CD4-positive, alpha-beta T cell (primary cell): ENCODE results near the gene PDLIM3. TPM values are rescaled to one million over a fixed set of nuclear protein-coding genes. Genes with fewer than 3 reads are reported as not detected.

Experiments used
- ATAC-seq: fragments of 200-7000 bp; cut with Tn5 transposase; one replicate; pipeline ENCODE4 v1.10.0; 2022; ENCODE audit warnings: mild to moderate bottlenecking; ENCODE audit not compliant: poor library complexity
- CTCF ChIA-PET: fragments of 350-600 bp; sonication (Branson Sonifier 250); formaldehyde crosslinking; loops from one replicate; lab custom pipeline; 2021; ENCODE audit warnings: antibody characterized with exemption, inconsistent platforms; lab: Charles Lee
- POLR2A ChIA-PET: fragments of 350-600 bp; sonication (Branson Sonifier 250); formaldehyde crosslinking; loops from one replicate; lab custom pipeline; 2021; ENCODE audit warnings: antibody characterized with exemption, inconsistent platforms; lab: Charles Lee
- DNase-seq, 14 experiments: peaks; one replicate each; pipeline ENCODE4 v3.0.0-alpha.2; 2013 to 2020; ENCODE audit warnings: mixed read lengths in 2 of 14
- H3K27ac ChIP-seq, 2 donors: one replicate each; pipeline versions ENCODE4 v1.5.1 to v1.7.0; 2013; ENCODE audit warnings: low read length in 2 of 2, low read depth in 1 of 2, mild to moderate bottlenecking in 1 of 2
- H3K27me3 ChIP-seq, 2 experiments: 1 replicate in 1 of 2; 2 replicates in 1 of 2; pipeline versions ENCODE4 v1.6.1 to v1.7.0; 2013; ENCODE audit warnings: low read length in 2 of 2, control low read depth in 1 of 2, mild to moderate bottlenecking in 1 of 2, moderate library complexity in 1 of 2; ENCODE audit not compliant: insufficient read depth in 2 of 2, control insufficient read depth in 1 of 2
- H3K36me3 ChIP-seq: one replicate; pipeline ENCODE4 v1.6.1; 2013; ENCODE audit warnings: low read length, control low read depth; ENCODE audit not compliant: insufficient read depth
- H3K4me1 ChIP-seq: one replicate; pipeline ENCODE4 v1.6.1; 2013; ENCODE audit warnings: low read length, control low read depth; ENCODE audit not compliant: insufficient read depth
- H3K4me3 ChIP-seq: one replicate; pipeline ENCODE4 v1.5.1; 2013; ENCODE audit warnings: mild to moderate bottlenecking, low read length, moderate library complexity
- H3K9me3 ChIP-seq, 2 experiments: 1 replicate in 1 of 2; 2 replicates in 1 of 2; pipeline versions ENCODE4 v1.6.1 to v1.7.0; 2013; ENCODE audit warnings: low read length in 2 of 2, mild to moderate bottlenecking in 2 of 2, control low read depth in 1 of 2, moderate library complexity in 1 of 2; ENCODE audit not compliant: control insufficient read depth in 1 of 2, insufficient read depth in 1 of 2
- H3K27ac Mint-ChIP-seq: one replicate; pipeline ENCODE4 v1.8.0; 2020; ENCODE audit warnings: mixed read lengths
- H3K27me3 Mint-ChIP-seq: one replicate; pipeline ENCODE4 v1.8.0; 2021; ENCODE audit warnings: mixed read lengths
- H3K36me3 Mint-ChIP-seq: one replicate; pipeline ENCODE4 v1.8.0; 2021; ENCODE audit warnings: low read depth, mixed read lengths
- H3K4me1 Mint-ChIP-seq: one replicate; pipeline ENCODE4 v1.8.0; 2021; ENCODE audit warnings: low read depth, mixed read lengths
- H3K4me3 Mint-ChIP-seq: one replicate; pipeline ENCODE4 v1.8.0; 2020; ENCODE audit warnings: mild to moderate bottlenecking, mixed read lengths
- H3K9me3 Mint-ChIP-seq: one replicate; pipeline ENCODE4 v1.8.0; 2020; ENCODE audit warnings: mixed read lengths
- intact Hi-C, 2 experiments: fragments of 100-400 bp; cut with DNase I in 1 of 2; cut with micrococcal nuclease in 1 of 2; formaldehyde crosslinking; loops; one replicate each; pipeline versions ENCODE4 v1.15.1 to v1.9.0; 2023 to 2025; cut with DNase I, micrococcal nuclease
- total RNA-seq, 174 experiments: library from RNA in 2 of 174; stranded (reverse) in 2 of 174; gene quantifications; one replicate each; pipeline ENCODE4 v1.2.3 and lab custom pipeline; 2021 to 2026
- TF ChIP-seq, protein P1 (sequence below): fragments of 200-600 bp; IDR thresholded peaks from one replicate; pipeline ENCODE4 v1.8.0; 2022; ENCODE audit warnings: antibody characterized with exemption, mild to moderate bottlenecking

The PDLIM3 gene
- total RNA-seq, 2 experiments from 2014 or later: not detected

DNA sequence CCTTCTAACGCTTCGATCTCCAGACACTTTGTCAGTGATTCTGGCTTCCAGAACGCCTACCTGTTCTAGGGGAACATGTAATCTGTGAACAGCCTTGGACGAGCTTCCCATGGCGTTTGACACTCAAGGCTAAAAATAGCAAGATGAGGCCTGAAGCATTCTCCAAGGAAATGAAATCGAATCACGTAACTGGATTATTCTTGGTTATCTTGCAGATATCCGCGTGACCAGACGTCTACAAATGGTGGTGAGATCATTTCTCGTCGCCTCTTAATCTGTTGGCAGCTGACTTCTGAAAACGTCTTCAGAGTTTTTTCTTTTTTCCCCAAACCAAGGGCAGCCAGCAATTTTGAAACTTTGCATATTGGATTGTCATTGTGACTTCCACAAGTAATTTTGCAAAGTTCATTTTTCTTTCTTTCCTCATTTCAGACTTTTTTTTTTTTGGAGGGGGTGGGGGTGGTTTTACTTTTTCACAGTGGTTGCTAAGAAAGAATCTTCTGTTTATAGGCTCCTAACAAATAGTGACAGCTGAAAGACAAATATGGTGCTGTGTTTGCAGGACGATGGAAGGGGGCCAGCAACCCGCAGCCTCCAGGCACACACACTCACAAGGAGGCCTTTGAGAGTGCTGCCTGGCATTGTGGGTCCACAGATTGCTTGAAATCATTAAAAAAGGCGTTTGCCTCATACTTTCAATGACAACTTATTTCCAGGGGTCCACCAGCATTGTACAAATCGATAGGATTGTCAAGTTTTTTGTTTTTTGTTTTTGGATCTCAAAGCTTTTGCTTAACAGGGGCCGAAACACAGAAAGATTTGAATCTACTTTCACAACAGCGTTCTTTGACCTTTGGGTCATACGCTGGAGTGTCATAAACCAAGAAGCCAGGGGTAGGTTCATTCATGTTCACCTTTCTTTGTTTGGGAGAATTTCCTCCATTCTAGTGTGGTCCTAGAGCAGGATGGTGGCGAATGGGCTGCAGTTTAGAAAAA lies 32.4 kb upstream of the PDLIM3 start:
- Histone ChIP-seq H3K27me3 (peaks cover 0 to 5% of the 10 kb centered on the region in 2 experiments), H3K9me3 (peaks cover 5 to 7% of the 10 kb centered on the region in 2 experiments), H3K4me1 (no peaks in the 10 kb centered on the region), H3K27ac (no peak overlapping the region), H3K36me3 (no peaks in the 10 kb centered on the region), H3K4me3 (no peak overlapping the region)
- Mint-ChIP-seq H3K4me3 (no peak overlapping the region), H3K9me3 (peaks cover 4% of the 10 kb centered on the region), H3K27ac (no peak overlapping the region), H3K27me3 (peaks cover 15% of the 10 kb centered on the region), H3K36me3 (no peaks in the 10 kb centered on the region), H3K4me1 (no peaks in the 10 kb centered on the region)
- TF ChIP-seq, protein P1, sequence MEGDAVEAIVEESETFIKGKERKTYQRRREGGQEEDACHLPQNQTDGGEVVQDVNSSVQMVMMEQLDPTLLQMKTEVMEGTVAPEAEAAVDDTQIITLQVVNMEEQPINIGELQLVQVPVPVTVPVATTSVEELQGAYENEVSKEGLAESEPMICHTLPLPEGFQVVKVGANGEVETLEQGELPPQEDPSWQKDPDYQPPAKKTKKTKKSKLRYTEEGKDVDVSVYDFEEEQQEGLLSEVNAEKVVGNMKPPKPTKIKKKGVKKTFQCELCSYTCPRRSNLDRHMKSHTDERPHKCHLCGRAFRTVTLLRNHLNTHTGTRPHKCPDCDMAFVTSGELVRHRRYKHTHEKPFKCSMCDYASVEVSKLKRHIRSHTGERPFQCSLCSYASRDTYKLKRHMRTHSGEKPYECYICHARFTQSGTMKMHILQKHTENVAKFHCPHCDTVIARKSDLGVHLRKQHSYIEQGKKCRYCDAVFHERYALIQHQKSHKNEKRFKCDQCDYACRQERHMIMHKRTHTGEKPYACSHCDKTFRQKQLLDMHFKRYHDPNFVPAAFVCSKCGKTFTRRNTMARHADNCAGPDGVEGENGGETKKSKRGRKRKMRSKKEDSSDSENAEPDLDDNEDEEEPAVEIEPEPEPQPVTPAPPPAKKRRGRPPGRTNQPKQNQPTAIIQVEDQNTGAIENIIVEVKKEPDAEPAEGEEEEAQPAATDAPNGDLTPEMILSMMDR: no peak
- no peak for DNase-seq
- intact Hi-C loops: no loop called here
- CTCF ChIA-PET: no interaction called here
- POLR2A ChIA-PET: no interaction called here
- ATAC-seq: no peak

DNA sequence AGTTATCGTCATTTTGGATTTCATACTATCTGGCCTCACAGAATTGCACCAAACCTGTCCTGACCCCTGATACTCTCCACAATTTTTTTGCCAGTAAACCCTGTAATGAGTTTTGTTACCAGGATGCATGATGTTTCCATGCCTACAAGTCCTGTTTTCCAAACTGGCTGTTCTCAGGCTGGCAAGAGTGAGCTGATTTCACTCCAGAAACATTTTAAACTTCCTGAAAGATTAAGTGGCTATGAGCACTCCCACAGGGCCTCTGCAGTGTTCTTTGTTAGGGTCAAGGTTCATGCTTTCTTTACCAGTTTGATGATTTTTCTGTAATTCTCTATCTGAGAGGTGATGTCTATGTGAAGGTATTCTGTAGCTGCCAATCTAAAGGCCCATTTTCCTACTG lies 31.7 kb upstream of the PDLIM3 start:
- CTCF ChIA-PET: no interaction called here

DNA sequence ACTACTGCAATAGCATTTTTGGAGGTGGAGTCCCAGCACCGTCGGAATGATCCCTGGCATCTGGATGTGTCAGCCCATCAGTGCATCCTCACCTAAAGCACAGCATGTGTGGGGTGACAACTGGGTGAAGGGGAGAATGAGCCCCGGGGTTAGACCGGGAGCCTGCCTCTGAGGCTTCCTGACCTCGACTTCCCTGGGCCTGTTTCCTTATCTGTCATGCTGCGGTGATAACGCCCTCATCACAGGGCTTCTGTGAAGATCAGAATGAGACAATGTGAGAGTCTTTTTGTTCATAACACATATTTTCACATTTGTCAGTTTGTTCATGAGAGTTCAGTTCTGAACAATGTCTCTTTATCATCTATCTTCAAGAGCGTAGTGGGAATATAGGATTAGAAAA lies 31.1 kb upstream of the PDLIM3 start:
- Histone ChIP-seq H3K4me3 (no peak overlapping the region), H3K36me3 (no peaks in the 10 kb centered on the region), H3K9me3 (peaks cover 5 to 7% of the 10 kb centered on the region in 2 experiments), H3K27me3 (peaks cover 0 to 8% of the 10 kb centered on the region in 2 experiments), H3K4me1 (no peaks in the 10 kb centered on the region), H3K27ac (no peak overlapping the region)
- H3K27ac Mint-ChIP-seq: no peak overlapping the region
- intact Hi-C loops: no loop called here
- ATAC-seq (no peak), DNase-seq (no peak)
- H3K36me3 Mint-ChIP-seq: no peaks in the 10 kb centered on the region
- H3K9me3 Mint-ChIP-seq: peaks cover 4% of the 10 kb centered on the region
- TF ChIP-seq, protein P1: no peak
- no peak overlapping the region for H3K4me3 Mint-ChIP-seq
- ChIA-PET CTCF (no interaction called here), POLR2A (no interaction called here)
- H3K4me1 Mint-ChIP-seq: no peaks in the 10 kb centered on the region
- H3K27me3 Mint-ChIP-seq: peaks cover 23% of the 10 kb centered on the region

More for the DNA sequence above, 31.7 kb upstream of the PDLIM3 start:
- H3K9me3 ChIP-seq: peaks cover 5 to 7% of the 10 kb centered on the region in 2 experiments
- H3K27ac Mint-ChIP-seq: no peak overlapping the region
- H3K4me1 Mint-ChIP-seq: no peaks in the 10 kb centered on the region
- peaks cover 4% of the 10 kb centered on the region for H3K9me3 Mint-ChIP-seq
- no peak overlapping the region for H3K4me3 ChIP-seq
- H3K4me3 Mint-ChIP-seq: no peak overlapping the region
- H3K36me3 Mint-ChIP-seq: no peaks in the 10 kb centered on the region
- TF ChIP-seq, protein P1: no peak
- intact Hi-C loops: no loop called here
- H3K36me3 ChIP-seq: no peaks in the 10 kb centered on the region
- peaks cover 20% of the 10 kb centered on the region for H3K27me3 Mint-ChIP-seq
- no peaks in the 10 kb centered on the region for H3K4me1 ChIP-seq
- ATAC-seq (no peak), DNase-seq (no peak)
- no peak overlapping the region for H3K27ac ChIP-seq
- H3K27me3 ChIP-seq: peaks cover 0 to 5% of the 10 kb centered on the region in 2 experiments
- POLR2A ChIA-PET: no interaction called here
